SK-N-SH treated with all-trans-retinoic acid at 6 μM for 48 hours (cell line): Measurements from ENCODE around the gene SLC17A5.

Experiments
- ARNTL ChIP-seq: fragments of 450-650 bp; formaldehyde crosslinking; IDR thresholded peaks from 2 replicates; pipeline ENCODE4 v1.5.0; 2020; ENCODE audit warnings: low read depth, mild to moderate bottlenecking, moderate library complexity, borderline replicate concordance
- CREB5 ChIP-seq: fragments of 250-450 bp; sonication (Bioruptor Pico); IDR thresholded peaks from 2 replicates; pipeline ENCODE4 v1.5.1; 2020; ENCODE audit warnings: low read depth, mild to moderate bottlenecking, moderate library complexity
- ESRRG ChIP-seq: fragments of 250-450 bp; sonication (Bioruptor Pico); IDR thresholded peaks from 2 replicates; pipeline ENCODE4 v1.6.1; 2021; ENCODE audit warnings: mild to moderate bottlenecking
- GLIS3 ChIP-seq: fragments of 250-450 bp; sonication (Bioruptor Pico); IDR thresholded peaks from 2 replicates; pipeline ENCODE4 v1.5.0; 2020; ENCODE audit warnings: mild to moderate bottlenecking, moderate library complexity
- PPARA ChIP-seq: fragments of 250-450 bp; sonication (Bioruptor Pico); IDR thresholded peaks from 2 replicates; pipeline ENCODE4 v1.5.0; 2020; ENCODE audit warnings: mild to moderate bottlenecking, borderline replicate concordance
- SNAI2 ChIP-seq: fragments of 250-450 bp; sonication (Bioruptor Pico); IDR thresholded peaks from 2 replicates; pipeline ENCODE4 v1.5.0; 2020; ENCODE audit warnings: mild to moderate bottlenecking, moderate library complexity
- TCF4 ChIP-seq: fragments of 250-450 bp; sonication (Bioruptor Pico); IDR thresholded peaks from 2 replicates; pipeline ENCODE4 v1.8.0; 2021; ENCODE audit warnings: mild to moderate bottlenecking, moderate library complexity, borderline replicate concordance
- ZC3H10 ChIP-seq: fragments of 250-450 bp; sonication (Bioruptor Pico); IDR thresholded peaks from 2 replicates; pipeline ENCODE4 v1.5.1; 2021; ENCODE audit warnings: mild to moderate bottlenecking, moderate library complexity
- ZFP3 ChIP-seq: fragments of 250-450 bp; sonication (Bioruptor Pico); IDR thresholded peaks from 2 replicates; pipeline ENCODE4 v1.5.0; 2020; ENCODE audit warnings: mild to moderate bottlenecking, moderate library complexity
- ZNF565 ChIP-seq: fragments of 450-650 bp; formaldehyde crosslinking; conservative IDR thresholded peaks from 2 replicates; pipeline ENCODE4 v1.5.0; 2020; ENCODE audit warnings: low read depth, mild to moderate bottlenecking, moderate library complexity
- ZNF70 ChIP-seq: fragments of 450-650 bp; formaldehyde crosslinking; IDR thresholded peaks from 2 replicates; pipeline ENCODE4 v1.5.0; 2020; ENCODE audit warnings: mild to moderate bottlenecking, moderate library complexity
- TF ChIP-seq, protein P1 (sequence below): fragments of 250-450 bp; sonication (Bioruptor Pico); IDR thresholded peaks from 2 replicates; pipeline ENCODE4 v1.8.0; 2020; ENCODE audit warnings: mild to moderate bottlenecking, moderate library complexity, borderline replicate concordance

- TF ChIP-seq GLIS3 (CRISPR knock-in tag) (no peak), SNAI2 (no peak), PPARA (no peak), TCF4 (CRISPR knock-in tag) (no peak), ZFP3 (CRISPR knock-in tag) (no peak), CREB5 (CRISPR knock-in tag) (no peak), ZNF70 (CRISPR knock-in tag) (no peak), ZNF565 (CRISPR knock-in tag) (no peak), ZC3H10 (no peak), ARNTL (CRISPR knock-in tag) (no peak), ESRRG (no peak)
- TF ChIP-seq, protein P1, sequence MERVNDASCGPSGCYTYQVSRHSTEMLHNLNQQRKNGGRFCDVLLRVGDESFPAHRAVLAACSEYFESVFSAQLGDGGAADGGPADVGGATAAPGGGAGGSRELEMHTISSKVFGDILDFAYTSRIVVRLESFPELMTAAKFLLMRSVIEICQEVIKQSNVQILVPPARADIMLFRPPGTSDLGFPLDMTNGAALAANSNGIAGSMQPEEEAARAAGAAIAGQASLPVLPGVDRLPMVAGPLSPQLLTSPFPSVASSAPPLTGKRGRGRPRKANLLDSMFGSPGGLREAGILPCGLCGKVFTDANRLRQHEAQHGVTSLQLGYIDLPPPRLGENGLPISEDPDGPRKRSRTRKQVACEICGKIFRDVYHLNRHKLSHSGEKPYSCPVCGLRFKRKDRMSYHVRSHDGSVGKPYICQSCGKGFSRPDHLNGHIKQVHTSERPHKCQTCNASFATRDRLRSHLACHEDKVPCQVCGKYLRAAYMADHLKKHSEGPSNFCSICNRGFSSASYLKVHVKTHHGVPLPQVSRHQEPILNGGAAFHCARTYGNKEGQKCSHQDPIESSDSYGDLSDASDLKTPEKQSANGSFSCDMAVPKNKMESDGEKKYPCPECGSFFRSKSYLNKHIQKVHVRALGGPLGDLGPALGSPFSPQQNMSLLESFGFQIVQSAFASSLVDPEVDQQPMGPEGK (CRISPR knock-in tag) = no peak
Measured at GRCh38 chr6:73699676-73700459, 46.1 kb upstream of the SLC17A5 start.
